K562 (cell line): ENCODE data around the gene CTIF. TPM values are rescaled to one million over a fixed set of nuclear protein-coding genes. Genes with fewer than 3 reads are reported as not detected.

ENCODE experiments used
- ASH1L ChIP-seq: fragments of 450-650 bp; IDR thresholded peaks from 2 replicates; pipeline ENCODE4 v1.6.1; 2018; ENCODE audit warnings: borderline replicate concordance, mild to moderate bottlenecking, low read depth; ENCODE audit not compliant: partially characterized antibody
- CC2D1A ChIP-seq: fragments of 450-650 bp; IDR thresholded peaks from 2 replicates; pipeline ENCODE4 v1.6.1; 2017; ENCODE audit warnings: mild to moderate bottlenecking
- NFYB ChIP-seq: IDR thresholded peaks from 2 replicates; pipeline ENCODE4 v1.6.1; 2011; ENCODE audit warnings: mild to moderate bottlenecking, moderate library complexity; ENCODE audit not compliant: insufficient read length; ENCODE audit errors: extremely low read depth
- POLR2B ChIP-seq: fragments of 450-650 bp; IDR thresholded peaks from 2 replicates; pipeline ENCODE4 v1.6.1; 2018; ENCODE audit warnings: low read depth; ENCODE audit not compliant: partially characterized antibody
- SAFB ChIP-seq: fragments of 200-400 bp; formaldehyde crosslinking; IDR thresholded peaks from 2 replicates; pipeline ENCODE4 v1.6.1; 2017; ENCODE audit warnings: low read depth, low read length, borderline replicate concordance
- SRSF3 ChIP-seq: fragments of 200-400 bp; formaldehyde crosslinking; IDR thresholded peaks from 2 replicates; pipeline ENCODE4 v1.6.1; 2016; ENCODE audit warnings: mild to moderate bottlenecking, low read length, moderate library complexity; ENCODE audit not compliant: insufficient read depth
- TBP ChIP-seq: optimal IDR thresholded peaks from 2 replicates; pipeline ENCODE3; 2011; ENCODE audit warnings: low read depth, low read length, improper control_type of control experiment
- ZNF12 ChIP-seq: sonication (generic); formaldehyde crosslinking; IDR thresholded peaks from 2 replicates; pipeline ENCODE4 v1.4.0; 2020; ENCODE audit warnings: mild to moderate bottlenecking, missing genetic modification reagents
- ZNF23 ChIP-seq: fragments of 250-450 bp; sonication (Bioruptor Pico); IDR thresholded peaks from 2 replicates; pipeline ENCODE4 v1.4.0; 2020; ENCODE audit warnings: mild to moderate bottlenecking
- ZNF41 ChIP-seq: fragments of 250-450 bp; sonication (Bioruptor Pico); conservative IDR thresholded peaks from 2 replicates; pipeline ENCODE4 v1.4.0; 2020; ENCODE audit warnings: mild to moderate bottlenecking
- ZNF707 ChIP-seq: fragments of 250-450 bp; sonication (Bioruptor Pico); conservative IDR thresholded peaks from 2 replicates; pipeline ENCODE4 v1.8.0; 2022; ENCODE audit warnings: inconsistent platforms, mild to moderate bottlenecking, moderate library complexity
- polyA plus RNA-seq, 8 experiments: library from polyadenylated mRNA; depleted of rRNA in 4 of 8; stranded (reverse) in 5 of 8; unstranded in 3 of 8; fragments of >200 nt; fragmentation: Nextera tagmentation in 2 of 8; fragmentation: Illumina TruSeq in 1 of 8; extraction: Ambion mirVana in 2 of 8; extraction: Trizol in 1 of 8; gene quantifications; 2 replicates each; pipeline versions ENCODE4 v1.2.1 to v1.2.3, GENCODE V29; 2011 to 2014; ENCODE audit warnings: inconsistent platforms in 1 of 8, missing spikeins in 1 of 8
- total RNA-seq, 7 experiments: library from RNA; depleted of rRNA in 6 of 7; stranded (reverse); fragments of >200 nt in 6 of 7; fragmentation: Illumina TruSeq in 2 of 7; extraction: Trizol in 2 of 7; gene quantifications; 2 replicates each; pipeline versions ENCODE4 v1.2.1 to v1.2.3, GENCODE V29; 2011 to 2021; ENCODE audit warnings: low replicate concordance in 1 of 7
- TF ChIP-seq, protein P1 (sequence below), 2 experiments: fragments of 450-650 bp; formaldehyde crosslinking in 1 of 2; IDR thresholded peaks; 2 replicates each; pipeline versions ENCODE4 v1.4.0 to v1.6.1; 2014 to 2020; ENCODE audit warnings: mild to moderate bottlenecking in 2 of 2, borderline replicate concordance in 1 of 2, low read depth in 1 of 2
- TF ChIP-seq, protein P2 (sequence below): IDR thresholded peaks from 2 replicates; pipeline ENCODE4 v1.6.1; 2011; ENCODE audit warnings: borderline replicate concordance, low read depth, mild to moderate bottlenecking, moderate library complexity, low read length; ENCODE audit not compliant: insufficient read depth, poor library complexity, severe bottlenecking

Gene CTIF
- total and polyA plus RNA-seq, 9 of the 15 experiments (the other 6 are each of a cell fraction or from before 2014, with no cell fraction given): 0.17 to 11.5 (median 2.2) TPM

DNA sequence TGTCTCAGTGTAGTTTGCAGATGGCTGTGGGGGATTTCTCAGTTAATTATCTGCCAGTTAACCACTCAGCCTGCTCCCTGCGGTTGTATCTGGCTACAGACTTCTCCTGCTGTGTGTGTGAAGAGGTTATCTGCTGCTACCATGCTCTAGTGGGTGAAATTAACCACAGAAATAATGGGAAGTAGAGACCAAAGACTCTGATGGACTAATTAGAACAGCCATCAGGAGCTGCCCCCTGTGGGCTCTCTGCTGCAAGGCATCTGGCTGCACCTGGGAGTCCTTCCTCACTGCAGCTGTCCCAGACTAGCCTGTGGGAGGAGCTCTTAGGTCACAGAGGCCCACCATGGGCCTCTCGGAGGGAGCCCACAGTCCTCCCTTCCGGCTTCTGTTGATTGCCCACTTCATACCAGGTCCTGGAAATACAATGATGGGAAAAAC, 66.6 kb downstream of the CTIF start (continued):
- TF ChIP-seq, protein P1, sequence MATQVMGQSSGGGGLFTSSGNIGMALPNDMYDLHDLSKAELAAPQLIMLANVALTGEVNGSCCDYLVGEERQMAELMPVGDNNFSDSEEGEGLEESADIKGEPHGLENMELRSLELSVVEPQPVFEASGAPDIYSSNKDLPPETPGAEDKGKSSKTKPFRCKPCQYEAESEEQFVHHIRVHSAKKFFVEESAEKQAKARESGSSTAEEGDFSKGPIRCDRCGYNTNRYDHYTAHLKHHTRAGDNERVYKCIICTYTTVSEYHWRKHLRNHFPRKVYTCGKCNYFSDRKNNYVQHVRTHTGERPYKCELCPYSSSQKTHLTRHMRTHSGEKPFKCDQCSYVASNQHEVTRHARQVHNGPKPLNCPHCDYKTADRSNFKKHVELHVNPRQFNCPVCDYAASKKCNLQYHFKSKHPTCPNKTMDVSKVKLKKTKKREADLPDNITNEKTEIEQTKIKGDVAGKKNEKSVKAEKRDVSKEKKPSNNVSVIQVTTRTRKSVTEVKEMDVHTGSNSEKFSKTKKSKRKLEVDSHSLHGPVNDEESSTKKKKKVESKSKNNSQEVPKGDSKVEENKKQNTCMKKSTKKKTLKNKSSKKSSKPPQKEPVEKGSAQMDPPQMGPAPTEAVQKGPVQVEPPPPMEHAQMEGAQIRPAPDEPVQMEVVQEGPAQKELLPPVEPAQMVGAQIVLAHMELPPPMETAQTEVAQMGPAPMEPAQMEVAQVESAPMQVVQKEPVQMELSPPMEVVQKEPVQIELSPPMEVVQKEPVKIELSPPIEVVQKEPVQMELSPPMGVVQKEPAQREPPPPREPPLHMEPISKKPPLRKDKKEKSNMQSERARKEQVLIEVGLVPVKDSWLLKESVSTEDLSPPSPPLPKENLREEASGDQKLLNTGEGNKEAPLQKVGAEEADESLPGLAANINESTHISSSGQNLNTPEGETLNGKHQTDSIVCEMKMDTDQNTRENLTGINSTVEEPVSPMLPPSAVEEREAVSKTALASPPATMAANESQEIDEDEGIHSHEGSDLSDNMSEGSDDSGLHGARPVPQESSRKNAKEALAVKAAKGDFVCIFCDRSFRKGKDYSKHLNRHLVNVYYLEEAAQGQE (IDR thresholded peaks at IDR 0.05; ENCODE audit: borderline replicate concordance): peak; percentile 76
- TF ChIP-seq, protein P1 (CRISPR knock-in tag; IDR thresholded peaks at IDR 0.05; ENCODE audit: low read depth): no peak
- TF ChIP-seq ZNF707 (CRISPR knock-in tag): no peak
- no peak for TF ChIP-seq TBP
- TF ChIP-seq POLR2B: no peak
- TF ChIP-seq, protein P2, sequence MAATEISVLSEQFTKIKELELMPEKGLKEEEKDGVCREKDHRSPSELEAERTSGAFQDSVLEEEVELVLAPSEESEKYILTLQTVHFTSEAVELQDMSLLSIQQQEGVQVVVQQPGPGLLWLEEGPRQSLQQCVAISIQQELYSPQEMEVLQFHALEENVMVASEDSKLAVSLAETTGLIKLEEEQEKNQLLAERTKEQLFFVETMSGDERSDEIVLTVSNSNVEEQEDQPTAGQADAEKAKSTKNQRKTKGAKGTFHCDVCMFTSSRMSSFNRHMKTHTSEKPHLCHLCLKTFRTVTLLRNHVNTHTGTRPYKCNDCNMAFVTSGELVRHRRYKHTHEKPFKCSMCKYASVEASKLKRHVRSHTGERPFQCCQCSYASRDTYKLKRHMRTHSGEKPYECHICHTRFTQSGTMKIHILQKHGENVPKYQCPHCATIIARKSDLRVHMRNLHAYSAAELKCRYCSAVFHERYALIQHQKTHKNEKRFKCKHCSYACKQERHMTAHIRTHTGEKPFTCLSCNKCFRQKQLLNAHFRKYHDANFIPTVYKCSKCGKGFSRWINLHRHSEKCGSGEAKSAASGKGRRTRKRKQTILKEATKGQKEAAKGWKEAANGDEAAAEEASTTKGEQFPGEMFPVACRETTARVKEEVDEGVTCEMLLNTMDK: peak; percentile 75
- no peak for TF ChIP-seq ZNF12
- no peak for TF ChIP-seq SRSF3
- TF ChIP-seq NFYB: no peak
- no peak for TF ChIP-seq ZNF41
- TF ChIP-seq ZNF23 (CRISPR knock-in tag): no peak
- no peak for TF ChIP-seq SAFB
- TF ChIP-seq CC2D1A: 0 out of 2 replicates have a peak, but pooled peaks have one; percentile 51
- TF ChIP-seq ASH1L: no peak
